ENCODE measurements around the gene CAMK2A.

- no peak for TF ChIP-seq CTCF (conservative IDR thresholded peaks at IDR 0.05 in 1 of 2, IDR thresholded peaks at IDR 0.05 in 1 of 2; ENCODE audit: low read depth in 1 of 2, low read length in 2 of 2)
- no peak for TF ChIP-seq EZH2 (IDR thresholded peaks at IDR 0.05; ENCODE audit: low read length, missing control alignments)
These were observed 17.2 kb upstream of the CAMK2A start for GRCh38 chr5:150306775-150307174.

All from fibroblast of lung (primary cell).